ENCODE measurements around the gene EBF3. TPM values are rescaled to one million over a fixed set of nuclear protein-coding genes. Genes with fewer than 3 reads are reported as not detected.

Gene EBF3
- total RNA-seq, 1 experiment from 2014 or later = 0.22 TPM

DNA sequence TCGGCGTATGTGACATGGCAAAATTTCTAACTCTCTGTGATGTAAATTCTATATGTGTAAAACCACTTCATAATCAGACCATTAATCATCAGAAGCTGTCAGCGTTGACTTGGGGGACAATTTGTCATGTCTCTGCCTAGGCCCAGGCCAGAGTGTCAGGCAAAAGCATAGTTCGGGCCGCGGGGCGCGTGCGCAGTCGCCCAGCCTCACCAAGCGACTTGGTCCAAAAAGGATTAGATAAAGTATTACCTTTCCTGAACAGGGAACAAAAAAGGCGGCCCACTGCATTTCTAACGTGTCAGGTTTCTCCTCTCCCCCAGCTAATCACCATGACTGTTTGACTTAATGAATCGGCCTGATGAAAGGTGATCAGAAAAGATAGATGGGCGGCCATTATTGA, 114.2 kb downstream of the EBF3 start:
- Histone ChIP-seq H2BK120ac (ENCODE audit: low read depth, low read length, poor library complexity, severe bottlenecking) (no peak overlapping the region), H3K18ac (ENCODE audit: insufficient read length, low read depth, low read length) (no peak overlapping the region), H3K9ac (ENCODE audit: extremely low read depth, insufficient read length, low read length) (no peak overlapping the region), H3K4me2 (ENCODE audit: insufficient read depth, insufficient read length, low read length) (no peak overlapping the region), H2BK5ac (ENCODE audit: insufficient read length, low read length) (no peak overlapping the region), H3K23me2 (ENCODE audit: insufficient read length, low read depth, low read length, poor library complexity, severe bottlenecking) (no peaks in the 10 kb centered on the region), H4K5ac (ENCODE audit: insufficient read length, low read depth, low read length) (no peak overlapping the region), H2BK15ac (ENCODE audit: low read depth, low read length) (no peak overlapping the region), H3K27ac (ENCODE audit: insufficient read length, low read depth, low read length) (no peak overlapping the region), H3K4ac (ENCODE audit: low read depth, low read length) (no peak overlapping the region), H3K9me3 (ENCODE audit: control insufficient read depth, low read depth, low read length) (no peaks in the 10 kb centered on the region), H4K8ac (replicated peaks; ENCODE audit: insufficient read length, low read depth, low read length) (no peak overlapping the region), H2AK5ac (ENCODE audit: insufficient read length, low read length) (no peak overlapping the region), H3K23ac (ENCODE audit: insufficient read length, low read depth, low read length) (no peak overlapping the region), H3K79me1 (ENCODE audit: insufficient read depth, low read depth, low read length, poor library complexity, severe bottlenecking) (no peaks in the 10 kb centered on the region), H3K4me1 (ENCODE audit: insufficient read depth, low read length) (no peaks in the 10 kb centered on the region), H2BK12ac (ENCODE audit: insufficient read length, low read depth, low read length) (no peak overlapping the region), H2BK20ac (ENCODE audit: low read depth, low read length, poor library complexity, severe bottlenecking) (no peak overlapping the region), H3K56ac (ENCODE audit: insufficient read length, low read depth, low read length) (no peak overlapping the region), H3K79me2 (ENCODE audit: insufficient read depth, low read length) (no peaks in the 10 kb centered on the region), H4K91ac (ENCODE audit: insufficient read length, low read depth, low read length) (no peak overlapping the region), H3K27me3 (ENCODE audit: insufficient read depth, low read length) (no peaks in the 10 kb centered on the region), H4K20me1 (ENCODE audit: control insufficient read depth, insufficient read depth, insufficient read length) (no peaks in the 10 kb centered on the region), H3K14ac (ENCODE audit: insufficient read depth, low read length) (no peak overlapping the region), H2AFZ (ENCODE audit: low read length) (no peak overlapping the region), H3T11ph (ENCODE audit: low read length) (no peak overlapping the region)
- no peak overlapping the region for H3K4me3 Mint-ChIP-seq
- no peaks in the 10 kb centered on the region for H3K9me3 Mint-ChIP-seq
- no peak for DNase-seq
- H3K27ac Mint-ChIP-seq = no peak overlapping the region
- H3K27me3 Mint-ChIP-seq (ENCODE audit: low read depth) = no peaks in the 10 kb centered on the region
- no peaks in the 10 kb centered on the region for H3K36me3 Mint-ChIP-seq (ENCODE audit: insufficient read depth in 1 of 3, low read depth in 3 of 3)
- peaks cover 16 to 35% of the 10 kb centered on the region in 2 experiments for H3K4me1 Mint-ChIP-seq
- TF ChIP-seq, protein P1, sequence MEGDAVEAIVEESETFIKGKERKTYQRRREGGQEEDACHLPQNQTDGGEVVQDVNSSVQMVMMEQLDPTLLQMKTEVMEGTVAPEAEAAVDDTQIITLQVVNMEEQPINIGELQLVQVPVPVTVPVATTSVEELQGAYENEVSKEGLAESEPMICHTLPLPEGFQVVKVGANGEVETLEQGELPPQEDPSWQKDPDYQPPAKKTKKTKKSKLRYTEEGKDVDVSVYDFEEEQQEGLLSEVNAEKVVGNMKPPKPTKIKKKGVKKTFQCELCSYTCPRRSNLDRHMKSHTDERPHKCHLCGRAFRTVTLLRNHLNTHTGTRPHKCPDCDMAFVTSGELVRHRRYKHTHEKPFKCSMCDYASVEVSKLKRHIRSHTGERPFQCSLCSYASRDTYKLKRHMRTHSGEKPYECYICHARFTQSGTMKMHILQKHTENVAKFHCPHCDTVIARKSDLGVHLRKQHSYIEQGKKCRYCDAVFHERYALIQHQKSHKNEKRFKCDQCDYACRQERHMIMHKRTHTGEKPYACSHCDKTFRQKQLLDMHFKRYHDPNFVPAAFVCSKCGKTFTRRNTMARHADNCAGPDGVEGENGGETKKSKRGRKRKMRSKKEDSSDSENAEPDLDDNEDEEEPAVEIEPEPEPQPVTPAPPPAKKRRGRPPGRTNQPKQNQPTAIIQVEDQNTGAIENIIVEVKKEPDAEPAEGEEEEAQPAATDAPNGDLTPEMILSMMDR (conservative IDR thresholded peaks at IDR 0.05) = no peak
- no CpG with 5 or more reads among the region's 15 CpGs for WGBS (ENCODE audit: extremely low coverage, insufficient read length, low lambda C conversion rate)
